Stimulated activated CD4-positive, alpha-beta T cell treated with anti-CD3 and anti-CD28 coated beads, Interleukin-1b, Interleukin-23, amount 100 ng/mL, for 24 hours (primary cell): Measurements from ENCODE around the gene ABCG1.

Experiments
- DNase-seq, 4 experiments: peaks; one replicate each; pipeline ENCODE4 v3.0.0-alpha.2; 2020; ENCODE audit warnings: low read depth in 4 of 4, low spot score in 1 of 4

Gene ABCG1

DNA sequence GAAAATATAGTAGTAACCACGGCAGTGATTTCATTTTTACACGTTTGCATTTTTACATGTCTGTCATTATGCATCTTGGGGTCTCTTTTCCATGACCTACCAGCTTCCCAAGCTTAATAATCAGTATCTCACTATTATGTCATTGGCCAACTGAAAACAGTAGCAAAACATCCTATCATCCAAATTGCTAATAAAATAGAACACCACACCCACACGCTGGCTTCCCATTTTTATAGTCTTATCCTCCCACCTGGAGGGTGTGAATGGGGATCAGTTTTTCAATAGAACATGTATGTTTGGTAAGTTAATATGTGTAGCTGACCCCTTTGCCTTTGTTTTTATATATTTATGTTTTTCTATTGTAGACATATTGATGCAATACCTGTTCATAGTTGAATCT is 84.5 kb downstream of the ABCG1 start:
- no peak for DNase-seq

DNA sequence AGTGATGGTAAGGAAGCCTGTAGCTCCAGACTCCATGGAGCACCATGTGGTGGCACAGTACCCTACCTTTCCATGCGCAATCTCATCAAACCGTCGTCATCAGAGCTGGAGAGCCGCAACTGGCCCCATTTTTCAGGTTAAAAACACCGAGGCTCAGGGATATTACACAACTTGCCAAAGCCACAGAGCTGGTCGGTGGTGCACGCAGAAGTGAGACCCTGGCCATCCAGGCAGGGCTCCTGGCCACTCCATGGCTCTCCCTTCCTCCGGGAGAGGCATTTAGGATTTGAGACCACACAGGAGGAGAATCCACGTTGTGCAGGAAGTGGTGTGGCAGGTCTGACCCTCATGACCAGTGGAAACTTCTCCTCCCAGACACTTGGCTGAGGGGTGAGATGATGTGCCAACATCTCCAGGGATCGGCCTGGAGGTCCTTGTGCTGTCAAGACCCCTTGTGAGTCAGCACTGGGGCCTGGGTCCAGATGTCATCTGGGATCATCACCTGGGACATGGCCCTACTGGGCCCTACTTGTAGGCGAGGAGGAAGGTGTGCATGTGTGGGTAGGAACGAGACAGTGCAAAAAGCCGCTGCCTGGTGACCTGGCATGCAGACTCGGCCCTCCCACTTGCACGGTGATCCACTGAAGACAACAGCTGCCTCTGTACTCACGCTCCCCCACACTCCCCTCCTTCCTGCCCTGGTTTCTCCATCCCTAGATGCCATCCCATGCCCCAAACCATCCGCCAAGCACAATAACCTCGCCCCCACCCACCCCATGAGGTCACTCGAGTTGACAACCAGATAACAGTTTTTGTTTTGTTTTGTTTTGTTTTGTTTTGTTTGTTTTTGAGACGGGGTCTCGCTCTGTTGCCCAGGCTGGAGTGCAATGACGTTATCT is 85.9 kb downstream of the ABCG1 start:
- no peak for DNase-seq

DNA sequence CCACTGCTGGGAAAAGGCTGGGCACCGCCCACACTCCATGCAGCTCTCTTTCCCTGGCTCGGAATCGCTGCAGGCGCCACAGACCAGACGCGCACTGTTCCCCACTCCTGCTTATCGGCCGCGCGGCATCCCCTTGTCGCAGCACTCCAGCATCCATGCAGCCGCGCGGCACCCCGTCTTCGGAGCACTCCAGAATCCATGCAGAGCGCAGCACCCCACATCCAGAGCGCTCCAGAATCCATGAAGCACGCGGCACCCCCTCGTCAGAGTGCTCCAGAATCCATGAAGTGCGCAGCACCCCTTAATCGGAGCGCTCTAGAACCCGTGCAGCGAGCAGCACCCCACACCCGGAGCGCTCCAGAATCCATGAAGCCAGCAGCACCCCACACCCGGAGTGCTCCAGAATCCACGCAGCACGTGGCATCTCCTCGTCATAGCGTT is 86.8 kb downstream of the ABCG1 start:
- no peak for DNase-seq

DNA sequence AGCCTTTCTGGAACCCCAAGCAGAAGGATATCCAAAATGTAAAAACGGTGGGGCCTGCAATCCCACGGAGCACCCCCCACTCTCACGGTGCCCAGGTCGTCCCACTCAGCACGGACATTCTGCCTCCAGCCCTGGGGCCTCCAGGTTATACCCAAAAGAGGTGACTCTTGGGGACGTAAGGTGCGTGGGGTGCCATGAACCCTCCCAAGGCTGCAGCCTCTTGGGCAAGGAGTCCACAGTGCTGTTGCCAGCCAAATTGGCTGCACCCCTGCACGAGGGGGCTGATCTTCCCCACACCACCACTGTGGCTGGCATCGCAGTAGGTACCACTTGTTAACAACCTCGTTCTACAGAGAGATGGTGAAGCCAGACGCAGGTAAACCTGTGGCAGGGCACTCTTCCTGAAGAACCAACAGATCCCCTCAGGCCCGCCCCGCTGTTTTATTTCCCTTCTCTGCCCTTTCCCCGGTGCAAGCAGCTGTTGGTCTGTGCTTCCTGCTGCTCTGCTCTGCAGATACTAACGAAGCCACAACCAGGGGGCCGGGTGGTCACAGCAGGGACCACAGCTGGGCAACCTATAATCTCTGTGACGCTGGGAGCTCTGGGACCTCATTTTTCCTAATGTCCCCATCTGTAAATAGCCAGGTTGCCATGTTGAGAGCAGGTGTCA is 87.6 kb downstream of the ABCG1 start:
- no peak for DNase-seq

DNA sequence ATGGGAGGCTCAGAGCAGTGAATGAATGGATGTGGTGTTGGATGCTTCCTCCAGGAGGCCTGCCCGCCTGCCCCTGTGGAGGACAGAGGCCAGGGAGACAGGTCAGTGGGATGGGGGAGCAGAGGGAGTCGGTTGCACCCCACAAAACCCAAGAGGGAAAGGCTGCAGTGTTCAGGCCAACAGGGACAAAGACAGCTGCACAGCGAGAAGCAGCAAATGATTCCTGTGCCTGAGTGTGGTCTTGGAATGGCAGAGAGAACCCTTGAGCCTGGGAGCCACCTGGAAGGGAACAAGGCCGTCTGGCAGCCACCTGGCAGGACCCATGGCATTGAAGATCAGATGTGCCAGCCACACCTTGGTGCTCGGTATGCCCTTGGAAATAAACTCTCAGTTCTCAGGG is 88.2 kb downstream of the ABCG1 start:
- no peak for DNase-seq

DNA sequence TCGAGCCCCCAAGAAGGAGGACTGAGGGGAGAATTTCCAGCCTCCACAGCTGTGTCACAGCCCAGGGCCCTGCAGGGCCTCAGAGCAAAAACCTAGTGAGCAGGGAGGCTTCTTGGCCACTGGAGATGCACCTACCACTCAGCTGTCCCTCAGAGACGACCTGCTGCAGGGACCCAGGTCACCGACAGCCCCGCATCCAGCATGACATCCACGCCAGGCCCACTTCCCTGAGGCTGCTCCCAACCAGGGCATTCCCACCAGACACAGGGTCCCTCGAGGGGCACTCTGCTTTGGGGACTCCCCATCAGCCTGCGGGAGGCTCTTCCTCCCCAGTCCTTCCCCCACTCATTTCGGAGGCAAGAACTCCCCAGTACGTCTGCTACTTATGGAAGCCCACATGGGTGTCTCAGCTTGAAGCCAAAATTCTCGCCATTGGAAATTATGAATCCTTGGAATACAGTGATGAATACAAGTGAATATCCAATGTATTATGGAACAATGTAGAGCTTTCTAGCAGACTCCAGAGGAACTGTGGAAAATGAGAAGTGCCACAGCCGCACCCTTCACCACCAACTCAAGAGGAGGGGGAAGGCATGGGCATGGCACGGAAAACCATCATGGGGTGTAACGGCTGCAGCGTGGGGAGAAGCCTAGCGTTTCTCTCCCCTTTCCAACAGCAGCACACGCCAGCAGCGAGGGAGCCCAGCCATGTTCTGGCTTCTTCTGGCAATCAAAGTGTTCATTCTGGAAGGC is 89.4 kb downstream of the ABCG1 start:
- DNase-seq = no peak

DNA sequence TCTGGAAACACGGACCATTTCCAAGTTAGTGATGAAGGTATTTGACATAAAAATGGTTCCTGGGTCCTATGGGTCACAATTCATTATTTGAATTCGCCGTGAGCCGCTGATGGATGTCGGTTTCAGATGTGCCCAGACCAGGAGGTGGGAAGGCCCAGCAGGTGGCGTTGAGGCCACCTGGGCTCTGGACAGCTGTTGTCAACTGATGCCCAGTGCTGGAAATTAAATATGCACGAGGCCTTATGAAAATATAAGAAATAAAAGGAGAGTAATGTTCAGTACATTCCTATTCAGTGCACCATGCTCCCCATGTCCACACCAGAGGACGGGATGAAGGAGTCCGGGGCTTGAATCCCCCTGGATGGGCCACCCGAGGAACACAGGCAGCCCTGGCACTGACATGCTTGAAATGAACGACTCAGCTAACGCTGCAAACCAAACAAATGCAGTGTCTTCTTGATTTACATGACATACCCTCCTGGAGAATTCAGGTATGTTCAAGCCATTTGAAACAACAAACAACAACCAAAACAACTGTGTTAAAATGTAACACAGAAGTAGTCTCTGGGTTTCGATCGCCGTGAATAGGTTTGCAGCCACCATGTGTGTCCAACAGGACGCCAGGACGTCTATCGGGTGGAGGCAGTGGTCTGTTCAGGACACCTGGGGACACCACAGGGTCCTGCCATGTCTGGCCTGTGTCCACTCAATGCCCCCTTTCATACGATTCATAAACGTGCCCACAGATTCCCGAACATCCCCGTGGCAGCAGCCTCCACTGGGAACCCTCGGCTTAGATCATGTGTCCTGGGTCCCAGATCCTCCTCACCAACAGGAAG is 90.2 kb downstream of the ABCG1 start:
- no peak for DNase-seq

DNA sequence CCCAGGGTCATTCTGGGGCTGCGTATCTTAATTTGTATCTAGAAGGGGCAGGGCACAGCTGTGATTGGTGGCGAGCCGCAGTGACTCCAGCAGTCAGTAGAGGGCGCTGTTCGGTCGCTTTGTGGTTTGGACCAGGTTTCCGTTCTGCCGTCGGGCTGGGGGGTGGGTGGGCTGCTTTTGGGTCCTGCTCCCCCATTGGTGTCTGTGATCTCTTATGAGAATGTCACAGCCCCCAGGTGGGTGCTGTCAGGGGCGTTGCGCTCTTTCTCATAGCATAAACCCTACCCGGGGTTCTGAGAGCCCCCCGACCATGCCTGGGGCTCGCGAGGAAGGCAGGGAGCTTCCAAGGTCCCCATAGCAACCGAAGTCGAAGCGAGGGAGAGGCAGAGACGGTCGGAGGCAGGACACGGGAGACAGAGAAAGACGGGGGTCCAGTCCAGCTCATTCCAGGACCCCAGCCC is 90.8 kb downstream of the ABCG1 start:
- peak; percentile 53 to 60 (median 56) for DNase-seq

DNA sequence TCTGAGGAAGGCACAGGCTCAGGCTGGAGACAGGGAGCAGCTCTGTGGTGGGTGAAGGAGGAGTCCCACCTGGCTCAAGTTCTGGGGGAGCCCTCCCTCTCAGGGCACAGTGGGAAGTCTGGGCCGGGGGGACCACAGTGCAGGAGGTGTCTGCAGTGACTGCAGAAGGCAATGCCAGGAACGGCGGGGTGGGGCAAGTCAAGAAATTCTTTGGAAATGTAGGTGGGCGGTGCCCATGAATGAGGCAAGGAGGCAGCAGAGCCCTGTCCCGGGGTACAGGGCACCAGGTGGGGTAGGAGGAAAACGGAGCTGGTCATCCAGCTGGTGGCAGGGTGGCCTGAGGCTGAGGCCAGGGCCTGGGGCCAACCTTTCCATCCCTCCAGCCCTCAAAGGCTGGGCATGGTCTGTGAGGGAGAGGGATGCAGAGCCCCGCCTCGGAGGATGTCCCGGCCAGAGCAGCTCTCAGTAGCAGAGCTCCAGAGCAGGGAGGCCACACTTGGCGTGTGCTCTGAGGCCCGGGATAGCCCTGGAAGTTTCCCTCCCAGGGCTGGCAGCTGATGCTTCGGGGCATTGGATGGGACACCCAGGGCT is 91.6 kb downstream of the ABCG1 start:
- DNase-seq = no peak

DNA sequence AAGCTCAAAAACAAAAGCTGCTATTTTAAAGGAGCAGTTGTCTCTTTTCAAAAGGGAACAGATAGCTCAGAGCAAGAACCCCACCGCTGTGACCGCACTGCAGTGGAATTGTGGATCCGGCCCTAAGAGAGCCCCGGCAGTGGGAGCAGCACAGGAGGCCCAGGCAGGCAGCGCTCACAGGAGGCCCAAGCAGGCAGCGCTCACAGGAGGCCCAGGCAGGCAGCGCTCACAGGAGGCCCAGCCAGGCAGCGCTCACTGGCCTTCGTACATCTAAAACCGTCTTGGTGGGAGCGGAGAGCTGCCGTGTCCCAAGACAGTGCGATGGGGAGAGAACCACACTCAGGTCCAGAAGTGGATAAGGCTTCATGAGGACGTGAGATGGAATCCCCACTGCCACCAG is 92.2 kb downstream of the ABCG1 start:
- no peak for DNase-seq

DNA sequence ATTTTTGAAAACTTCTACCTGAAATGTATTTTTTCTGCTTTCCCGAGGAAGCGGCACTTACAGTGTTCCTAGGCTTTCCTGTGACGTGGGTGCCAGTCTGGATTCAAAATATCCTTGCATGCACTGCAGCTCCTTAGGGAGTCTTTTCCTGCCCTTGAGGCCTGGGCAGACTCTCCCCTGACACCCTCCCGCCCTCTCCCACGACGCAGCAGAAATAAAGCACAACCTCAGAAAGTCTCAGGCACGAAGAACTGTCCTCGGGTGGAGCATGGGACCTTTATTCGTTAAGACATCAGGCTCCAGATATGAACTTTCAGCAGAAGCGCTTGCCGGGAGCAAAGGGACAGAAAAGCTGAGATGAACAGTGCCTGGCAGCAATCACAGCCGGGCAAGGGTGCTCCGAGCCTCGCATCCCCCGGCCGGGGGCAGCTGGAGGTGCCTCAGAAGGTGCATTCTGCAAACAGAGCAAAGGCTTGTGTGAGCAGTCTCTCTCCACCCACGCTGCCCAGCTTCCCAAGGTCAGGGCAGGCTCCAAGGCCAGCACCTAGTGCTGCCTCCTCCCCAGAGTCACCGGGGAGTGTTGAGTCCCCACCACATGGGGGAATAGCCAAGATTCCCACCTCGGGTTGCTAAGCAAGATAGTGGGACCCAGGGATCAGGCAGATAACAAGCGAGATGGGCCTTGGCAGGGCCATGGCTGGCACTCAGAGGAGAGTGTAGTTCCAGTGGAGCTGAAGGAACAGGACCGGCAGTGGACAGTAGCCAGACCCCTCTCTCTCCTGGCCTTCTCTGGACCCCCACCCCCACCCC is 93.1 kb downstream of the ABCG1 start:
- no peak for DNase-seq

DNA sequence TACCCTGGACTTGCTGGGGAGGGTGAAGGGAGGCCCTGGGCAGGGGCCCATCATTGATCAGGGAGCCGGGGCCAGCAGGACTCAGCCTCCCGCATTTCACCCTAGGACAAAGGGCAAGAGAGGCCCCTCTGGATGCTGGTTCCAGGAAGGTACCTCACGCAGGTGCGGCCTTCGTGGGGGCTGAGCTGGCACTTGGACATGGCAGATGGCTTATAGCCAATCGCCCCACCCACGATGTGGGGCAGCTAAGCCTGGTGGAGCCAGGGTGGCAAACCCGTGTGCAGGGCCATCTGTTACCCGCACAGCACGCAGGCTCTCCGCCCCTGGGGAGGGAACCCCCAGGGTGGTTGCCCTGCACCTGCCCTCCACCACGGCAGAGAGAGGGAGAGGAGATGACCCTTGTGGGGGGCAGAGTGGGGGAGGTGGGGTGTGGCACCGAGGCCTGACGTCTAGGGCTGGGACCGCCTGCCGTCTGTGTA is 93.7 kb downstream of the ABCG1 start:
- DNase-seq = no peak

DNA sequence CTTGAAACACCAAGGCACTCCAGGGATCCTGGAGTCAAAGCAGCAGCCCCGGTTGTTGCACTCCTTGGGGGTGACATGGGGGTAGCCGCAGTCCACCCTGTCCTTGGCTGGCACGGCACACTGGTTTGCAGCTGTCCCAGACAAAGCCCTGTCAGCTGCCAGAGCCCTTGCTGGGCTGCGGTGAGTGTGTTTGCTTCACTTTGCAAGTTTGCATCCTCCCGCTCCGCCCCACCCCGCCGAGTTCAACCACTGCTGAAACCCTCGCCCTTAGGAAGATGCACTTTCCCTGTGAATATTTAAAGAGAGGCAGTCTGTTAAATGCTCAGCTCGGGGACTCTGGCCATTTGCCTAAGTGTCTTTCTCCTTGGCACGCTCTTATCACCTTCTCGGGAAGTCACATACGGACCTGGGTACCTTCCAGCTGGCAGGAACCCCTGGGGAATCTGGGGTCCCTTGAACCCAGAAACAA is 94.6 kb downstream of the ABCG1 start:
- no peak for DNase-seq

DNA sequence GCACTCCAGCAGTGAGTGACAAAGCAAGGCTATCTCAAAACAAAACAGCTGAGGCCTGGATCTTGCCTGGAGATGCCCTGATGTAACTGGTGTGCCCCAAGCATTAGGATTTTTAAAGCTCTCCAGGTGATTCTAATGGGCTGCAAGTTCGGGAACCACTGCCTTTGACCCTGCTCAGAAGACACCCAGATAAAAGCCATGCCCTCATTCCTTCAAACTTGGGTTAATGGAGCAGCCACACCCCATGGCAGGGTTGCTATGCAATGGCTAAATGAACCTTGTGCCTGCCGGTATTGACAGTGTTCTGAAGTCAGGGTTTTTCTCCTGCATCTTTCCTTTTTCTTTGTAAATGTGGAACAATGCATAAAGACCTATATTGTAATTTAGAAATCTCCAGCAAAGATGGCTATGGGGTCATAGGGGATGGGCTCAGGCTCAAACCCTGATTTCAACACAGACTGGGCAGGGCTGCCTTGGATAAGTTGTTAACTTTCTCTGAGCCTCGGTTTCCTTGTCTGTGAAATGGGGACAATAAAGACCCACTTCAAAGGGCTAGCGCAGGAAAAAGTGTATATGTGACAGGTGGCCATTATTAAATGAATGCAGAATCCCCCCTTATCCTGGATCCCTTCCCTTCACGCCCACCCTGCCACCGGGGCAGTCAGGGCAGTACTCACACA is 95.8 kb downstream of the ABCG1 start:
- no peak for DNase-seq

DNA sequence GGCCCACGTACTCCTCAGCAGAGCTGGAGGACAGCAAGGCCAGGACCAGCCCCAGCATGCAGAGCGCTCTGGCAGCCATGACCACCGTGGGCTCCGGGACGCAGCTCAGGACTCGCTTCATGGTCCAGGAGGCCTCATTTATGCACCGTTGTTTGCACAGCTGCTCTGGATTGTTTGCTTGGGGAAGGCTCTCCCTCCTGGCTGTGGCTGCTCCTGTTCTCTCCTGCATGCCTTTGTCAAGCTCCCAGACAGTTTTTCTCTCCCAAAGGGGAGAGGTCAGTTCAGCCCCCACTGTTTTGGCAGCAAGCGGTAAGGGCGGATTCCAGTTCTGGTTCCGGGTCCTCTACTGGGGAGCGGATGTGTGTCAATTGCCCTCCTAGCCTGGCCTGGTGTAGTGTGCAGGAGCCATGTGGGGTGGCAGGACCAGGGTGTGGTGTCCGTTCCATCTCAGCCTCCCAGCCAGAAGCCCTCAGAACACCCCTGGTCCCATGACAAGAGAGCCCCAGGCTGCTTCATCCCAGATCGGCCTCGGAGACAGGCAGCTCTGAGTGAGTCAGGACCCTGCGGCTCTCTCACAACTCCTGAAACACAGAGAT is 96.5 kb downstream of the ABCG1 start, which contains the start of gene TFF3:
TSS of gene TFF3 (minus strand) at position 114 of the 596 bp plus-strand sequence. CDS start at position 79, 35 bp downstream.
- no peak for DNase-seq

DNA sequence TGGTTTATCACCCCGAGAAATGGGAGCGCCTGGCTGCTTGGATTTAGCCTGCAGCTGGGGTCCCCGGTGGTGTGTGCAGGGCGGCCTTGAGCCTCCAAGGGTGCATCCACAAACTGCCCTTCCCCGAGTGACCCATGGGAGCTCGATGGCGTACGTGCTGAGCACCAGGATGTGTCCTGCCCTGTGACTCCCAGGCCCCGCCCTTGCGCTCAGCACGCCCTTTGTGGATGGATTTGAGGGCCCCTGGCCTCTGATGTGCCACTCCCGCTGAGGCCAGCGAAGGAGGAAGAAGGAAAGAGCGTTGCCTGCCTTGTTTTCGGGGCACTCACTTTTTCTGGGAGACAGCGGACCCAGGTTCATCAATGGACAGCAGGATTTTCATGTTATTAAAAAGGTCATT is 98.0 kb downstream of the ABCG1 start:
- DNase-seq = no peak

DNA sequence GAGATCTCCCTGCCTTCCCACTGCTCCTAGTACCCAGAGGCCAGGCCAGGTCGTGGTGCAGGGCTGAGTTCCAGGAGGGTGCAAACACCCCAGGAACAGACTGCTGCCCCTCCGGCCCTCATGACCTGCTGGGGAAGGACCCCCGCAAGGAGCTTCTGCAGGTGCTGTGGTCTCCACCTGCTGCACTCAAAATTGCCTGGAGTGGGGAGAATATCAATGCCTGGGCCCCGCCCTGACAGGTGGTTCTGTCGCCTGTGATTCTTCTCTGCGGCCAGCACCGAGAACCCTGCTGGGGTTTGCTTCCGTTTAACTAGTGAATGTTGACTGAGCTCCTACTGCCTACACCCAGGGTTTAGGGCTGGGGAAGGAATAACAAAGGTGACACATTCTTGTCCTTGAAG is 98.4 kb downstream of the ABCG1 start:
- no peak for DNase-seq
